Measurements from ENCODE around the gene GON4L.

DNA sequence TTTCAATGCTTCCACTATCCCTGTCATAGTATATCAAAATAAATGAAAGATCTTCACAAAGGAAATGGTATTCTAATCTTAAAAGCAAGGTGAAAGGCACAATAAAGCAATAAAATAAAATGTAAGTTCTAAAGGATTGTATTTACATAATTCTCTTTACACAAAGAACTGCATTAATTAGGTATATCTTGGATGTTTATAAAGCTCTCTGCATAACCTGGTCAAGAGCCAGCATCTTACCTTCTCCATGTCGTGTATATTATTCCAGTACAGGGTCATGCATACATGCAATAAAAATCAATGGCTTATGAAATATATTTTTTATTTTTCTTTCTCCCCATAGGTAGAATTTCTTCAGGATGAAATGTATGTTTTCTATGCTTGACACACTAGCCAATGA is 63.8 kb downstream of the GON4L start:
- TF ChIP-seq, protein P1, sequence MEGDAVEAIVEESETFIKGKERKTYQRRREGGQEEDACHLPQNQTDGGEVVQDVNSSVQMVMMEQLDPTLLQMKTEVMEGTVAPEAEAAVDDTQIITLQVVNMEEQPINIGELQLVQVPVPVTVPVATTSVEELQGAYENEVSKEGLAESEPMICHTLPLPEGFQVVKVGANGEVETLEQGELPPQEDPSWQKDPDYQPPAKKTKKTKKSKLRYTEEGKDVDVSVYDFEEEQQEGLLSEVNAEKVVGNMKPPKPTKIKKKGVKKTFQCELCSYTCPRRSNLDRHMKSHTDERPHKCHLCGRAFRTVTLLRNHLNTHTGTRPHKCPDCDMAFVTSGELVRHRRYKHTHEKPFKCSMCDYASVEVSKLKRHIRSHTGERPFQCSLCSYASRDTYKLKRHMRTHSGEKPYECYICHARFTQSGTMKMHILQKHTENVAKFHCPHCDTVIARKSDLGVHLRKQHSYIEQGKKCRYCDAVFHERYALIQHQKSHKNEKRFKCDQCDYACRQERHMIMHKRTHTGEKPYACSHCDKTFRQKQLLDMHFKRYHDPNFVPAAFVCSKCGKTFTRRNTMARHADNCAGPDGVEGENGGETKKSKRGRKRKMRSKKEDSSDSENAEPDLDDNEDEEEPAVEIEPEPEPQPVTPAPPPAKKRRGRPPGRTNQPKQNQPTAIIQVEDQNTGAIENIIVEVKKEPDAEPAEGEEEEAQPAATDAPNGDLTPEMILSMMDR (IDR thresholded peaks at IDR 0.05; ENCODE audit: low read depth, low read length, poor library complexity, severe bottlenecking) = no peak
- TF ChIP-seq EZH2phosphoT487 (IDR thresholded peaks at IDR 0.05; ENCODE audit: borderline replicate concordance, low read length) = no peak
